Nephron (organoid): ENCODE results near the gene NFKBIL1.
"Not testable (repeated sequence)": the region's sequence is repeated elsewhere in the genome, so short reads cannot be mapped to it uniquely, and the experiment has no call there.

ENCODE experiments used
- H3K27ac Mint-ChIP-seq, 3 experiments: 2 replicates each; pipeline ENCODE4 v1.8.0; 2020; ENCODE audit warnings: mixed read lengths in 3 of 3, mild to moderate bottlenecking in 2 of 3, moderate library complexity in 1 of 3
- H3K27me3 Mint-ChIP-seq: 2 replicates; pipeline ENCODE4 v1.8.0; 2021; ENCODE audit warnings: low read depth, mild to moderate bottlenecking, moderate library complexity, mixed read lengths
- H3K36me3 Mint-ChIP-seq: 2 replicates; pipeline ENCODE4 v1.8.0; 2020; ENCODE audit warnings: low read depth, mixed read lengths
- H3K4me1 Mint-ChIP-seq: 2 replicates; pipeline ENCODE4 v1.8.0; 2020; ENCODE audit warnings: mixed read lengths
- H3K4me3 Mint-ChIP-seq, 3 experiments: 2 replicates each; pipeline ENCODE4 v1.8.0; 2020; ENCODE audit warnings: mild to moderate bottlenecking in 3 of 3, mixed read lengths in 3 of 3, moderate library complexity in 2 of 3
- H3K9me3 Mint-ChIP-seq: 2 replicates; pipeline ENCODE4 v1.8.0; 2020; ENCODE audit warnings: mixed read lengths
- TF ChIP-seq, protein P1 (sequence below), 3 experiments: fragments of 200-600 bp; sonication (generic); IDR thresholded peaks; one replicate each; pipeline ENCODE4 v1.5.0; 2021; ENCODE audit warnings: antibody characterized with exemption in 3 of 3; ENCODE audit not compliant: unreplicated experiment in 3 of 3

Gene NFKBIL1

GRCh38 chr6:31546958-31547726 is at the start of gene NFKBIL1:
Gene NFKBIL1, plus strand, starts transcription at chr6:31547608. Its CDS starts 87 bp downstream, at chr6:31547695.
- peak within 1 kb of the TSS; percentile 29 to 89 (median 77) for H3K27ac Mint-ChIP-seq

DNA sequence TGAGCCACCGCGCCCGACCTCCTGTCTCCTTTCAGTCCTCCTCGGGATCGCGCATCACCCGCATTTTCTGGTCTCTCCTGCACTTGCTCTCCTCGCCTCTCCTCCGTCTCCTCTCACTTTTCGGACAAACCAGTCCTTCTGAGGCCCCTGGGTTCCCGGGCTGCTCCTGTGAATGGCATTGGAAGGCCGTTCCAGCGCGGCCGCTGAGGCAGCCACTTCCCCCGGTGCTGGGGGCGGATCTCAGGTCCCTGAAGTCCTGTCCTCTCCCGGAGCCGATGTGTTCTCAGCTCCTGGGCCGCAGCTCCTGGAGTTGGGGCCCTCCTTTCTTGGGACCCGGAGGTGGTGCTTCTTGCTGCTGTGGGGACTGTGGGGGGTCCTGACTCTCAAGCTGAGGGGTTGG is 48.7 kb upstream of the NFKBIL1 start:
- TF ChIP-seq, protein P1, sequence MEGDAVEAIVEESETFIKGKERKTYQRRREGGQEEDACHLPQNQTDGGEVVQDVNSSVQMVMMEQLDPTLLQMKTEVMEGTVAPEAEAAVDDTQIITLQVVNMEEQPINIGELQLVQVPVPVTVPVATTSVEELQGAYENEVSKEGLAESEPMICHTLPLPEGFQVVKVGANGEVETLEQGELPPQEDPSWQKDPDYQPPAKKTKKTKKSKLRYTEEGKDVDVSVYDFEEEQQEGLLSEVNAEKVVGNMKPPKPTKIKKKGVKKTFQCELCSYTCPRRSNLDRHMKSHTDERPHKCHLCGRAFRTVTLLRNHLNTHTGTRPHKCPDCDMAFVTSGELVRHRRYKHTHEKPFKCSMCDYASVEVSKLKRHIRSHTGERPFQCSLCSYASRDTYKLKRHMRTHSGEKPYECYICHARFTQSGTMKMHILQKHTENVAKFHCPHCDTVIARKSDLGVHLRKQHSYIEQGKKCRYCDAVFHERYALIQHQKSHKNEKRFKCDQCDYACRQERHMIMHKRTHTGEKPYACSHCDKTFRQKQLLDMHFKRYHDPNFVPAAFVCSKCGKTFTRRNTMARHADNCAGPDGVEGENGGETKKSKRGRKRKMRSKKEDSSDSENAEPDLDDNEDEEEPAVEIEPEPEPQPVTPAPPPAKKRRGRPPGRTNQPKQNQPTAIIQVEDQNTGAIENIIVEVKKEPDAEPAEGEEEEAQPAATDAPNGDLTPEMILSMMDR (IDR thresholded peaks at IDR 0.05; ENCODE audit: unreplicated experiment in 3 of 3), result no peak
- Mint-ChIP-seq H3K27me3 (peaks cover 99% of the 10 kb centered on the region), H3K9me3 (peaks cover 17% of the 10 kb centered on the region)

More at GRCh38 chr6:31546958-31547726, at the start of gene NFKBIL1:
- Mint-ChIP-seq H3K9me3 (no peaks in the 10 kb centered on the region), H3K36me3 (peaks cover 24% of the 10 kb centered on the region), H3K4me3 (peak within 1 kb of the TSS; percentile 83 to 89 (median 84)), H3K4me1 (peaks cover 34% of the 10 kb centered on the region), H3K27me3 (no peaks in the 10 kb centered on the region)
- TF ChIP-seq, protein P1 (IDR thresholded peaks at IDR 0.05; ENCODE audit: unreplicated experiment in 3 of 3), result peak in 1 of 3 experiments; percentile 22

GRCh38 chr6:31499648-31500047 is 47.8 kb upstream of the NFKBIL1 start:
- Mint-ChIP-seq H3K27me3 (peaks cover 98% of the 10 kb centered on the region), H3K4me1 (peaks cover 25% of the 10 kb centered on the region), H3K9me3 (peaks cover 17% of the 10 kb centered on the region)
- H3K27ac Mint-ChIP-seq, H3K4me3 Mint-ChIP-seq, H3K36me3 Mint-ChIP-seq: not testable (repeated sequence)

More for the DNA sequence above, 48.7 kb upstream of the NFKBIL1 start:
- no peaks in the 10 kb centered on the region for H3K36me3 Mint-ChIP-seq
- H3K27ac Mint-ChIP-seq, result no peak overlapping the region
- peaks cover 25% of the 10 kb centered on the region for H3K4me1 Mint-ChIP-seq
- peak overlapping the region; percentile 80 to 82 (median 81) for H3K4me3 Mint-ChIP-seq

DNA sequence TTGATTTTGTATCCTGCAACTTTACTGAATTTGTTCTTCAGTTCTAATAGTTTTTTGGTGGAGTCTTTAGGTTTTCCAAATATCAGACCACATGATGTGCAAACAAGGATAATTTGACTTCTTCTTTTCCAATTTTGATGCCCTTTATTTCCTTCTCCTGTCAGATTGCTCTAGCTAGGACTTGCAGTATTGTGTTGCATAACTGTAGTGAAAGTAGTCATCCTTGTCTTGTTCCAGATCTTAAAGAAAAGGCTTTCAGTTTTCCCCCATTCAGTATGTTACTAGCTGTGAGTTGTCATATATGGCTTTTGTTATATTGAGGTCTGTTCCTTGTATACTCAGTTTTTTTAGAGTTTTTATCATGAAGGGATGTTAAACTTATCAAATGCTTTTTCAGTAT is 44.8 kb upstream of the NFKBIL1 start:
- TF ChIP-seq, protein P1 (IDR thresholded peaks at IDR 0.05; ENCODE audit: unreplicated experiment in 3 of 3), result no peak
- no peaks in the 10 kb centered on the region for H3K36me3 Mint-ChIP-seq
- peaks cover 17% of the 10 kb centered on the region for H3K9me3 Mint-ChIP-seq
- H3K4me1 Mint-ChIP-seq, result peaks cover 17% of the 10 kb centered on the region
- H3K27ac Mint-ChIP-seq, result no peak overlapping the region
- H3K27me3 Mint-ChIP-seq, result peaks cover 96% of the 10 kb centered on the region
- H3K4me3 Mint-ChIP-seq, result no peak overlapping the region

GRCh38 chr6:31509036-31509435 is 38.4 kb upstream of the NFKBIL1 start:
- H3K4me3 Mint-ChIP-seq, H3K27ac Mint-ChIP-seq, H3K36me3 Mint-ChIP-seq, H3K4me1 Mint-ChIP-seq, H3K9me3 Mint-ChIP-seq: not testable (repeated sequence)
- H3K27me3 Mint-ChIP-seq, result peaks cover 57% of the 10 kb centered on the region

- Mint-ChIP-seq H3K9me3 (no peaks in the 10 kb centered on the region), H3K27me3 (peaks cover 50% of the 10 kb centered on the region), H3K27ac (no peak overlapping the region), H3K4me3 (no peak overlapping the region), H3K36me3 (no peaks in the 10 kb centered on the region), H3K4me1 (no peaks in the 10 kb centered on the region)
- TF ChIP-seq, protein P1 (IDR thresholded peaks at IDR 0.05; ENCODE audit: unreplicated experiment in 3 of 3), result no peak
Observed at GRCh38 chr6:31510007-31510406, 37.4 kb upstream of the NFKBIL1 start.
